Erythroblast (primary cell): ENCODE measurements around the gene IFNA1.
"Not testable (repeated sequence)": the region's sequence is repeated elsewhere in the genome, so short reads cannot be mapped to it uniquely, and the experiment has no call there.

Source experiments
- DNase-seq, 2 experiments: peaks; one replicate each; lab custom pipeline; 2025; lab: John Stamatoyannopoulos, UW
- GATA1 ChIP-seq: IDR thresholded peaks from 2 replicates; pipeline ENCODE4 v1.6.1; 2011; ENCODE audit warnings: low read depth, mild to moderate bottlenecking, control low read depth, low read length, moderate library complexity
- POLR2A ChIP-seq: IDR thresholded peaks from 2 replicates; pipeline ENCODE4 v1.6.1; 2011; ENCODE audit warnings: mild to moderate bottlenecking, low read length

The IFNA1 gene

GRCh38 chr9:21415493-21416267, 24.6 kb upstream of the IFNA1 start:
- no peak for DNase-seq
- no peak for TF ChIP-seq GATA1
- no peak for TF ChIP-seq POLR2A

GRCh38 chr9:21428235-21428634, 12.0 kb upstream of the IFNA1 start:
- DNase-seq, result no peak
- TF ChIP-seq GATA1 (no peak), POLR2A (no peak)

- TF ChIP-seq POLR2A (no peak), GATA1 (no peak)
- DNase-seq, result no peak
These were observed 11.0 kb upstream of the IFNA1 start for GRCh38 chr9:21429191-21429590.

GRCh38 chr9:21432672-21433425, 7.4 kb upstream of the IFNA1 start:
- DNase-seq, result no peak
- TF ChIP-seq GATA1, result no peak
- no peak for TF ChIP-seq POLR2A

- TF ChIP-seq GATA1 (no peak), POLR2A (no peak)
- DNase-seq, result peak; percentile 18 to 51
These were observed 5.8 kb upstream of the IFNA1 start for GRCh38 chr9:21434202-21435014.

GRCh38 chr9:21435015-21435383, 5.2 kb upstream of the IFNA1 start:
- not testable (repeated sequence) for DNase-seq

- DNase-seq, result no peak
- TF ChIP-seq GATA1 (no peak), POLR2A (no peak)
These were observed 3.8 kb downstream of the IFNA1 start for GRCh38 chr9:21443849-21444625.

- DNase-seq, result not testable (repeated sequence)
These were observed 9.1 kb downstream of the IFNA1 start for GRCh38 chr9:21449312-21449711.

GRCh38 chr9:21450733-21451394, 10.6 kb downstream of the IFNA1 start:
- TF ChIP-seq POLR2A (no peak), GATA1 (no peak)
- no peak for DNase-seq

- no peak for DNase-seq
- no peak for TF ChIP-seq GATA1
- no peak for TF ChIP-seq POLR2A
These were observed 12.4 kb downstream of the IFNA1 start for GRCh38 chr9:21452681-21453080.

GRCh38 chr9:21454149-21454548, 13.9 kb downstream of the IFNA1 start:
- TF ChIP-seq GATA1 (no peak), POLR2A (no peak)
- no peak for DNase-seq

GRCh38 chr9:21455320-21455719, 15.1 kb downstream of the IFNA1 start:
- peak in 1 of 2 experiments; percentile 12 for DNase-seq
- no peak for TF ChIP-seq POLR2A
- TF ChIP-seq GATA1, result no peak

GRCh38 chr9:21461377-21461776, 21.1 kb downstream of the IFNA1 start:
- TF ChIP-seq GATA1 (no peak), POLR2A (no peak)
- DNase-seq, result no peak
